Heart left ventricle (tissue), 16 donors: ENCODE data around the gene TMPRSS7. TPM values are rescaled to one million over a fixed set of nuclear protein-coding genes. Genes with fewer than 3 reads are reported as not detected.

Experiments
- ATAC-seq, 4 donors: fragments of 200-7000 bp; cut with Tn5 transposase; one replicate each; pipeline ENCODE4 v1.9.1; 2020 to 2022; ENCODE audit warnings: moderate library complexity in 4 of 4, mild to moderate bottlenecking in 3 of 4, moderate number of reproducible peaks in 1 of 4
- DNase-seq, 5 donors: peaks; one replicate each; pipeline ENCODE4 v3.0.0-alpha.2; 2020
- H3K27ac ChIP-seq, 12 donors: fragments of 200-600 bp; sonication (generic) in 4 of 12; one replicate each; pipeline versions ENCODE4 v1.5.0 to v1.8.0; 2016 to 2022; ENCODE audit warnings: mild to moderate bottlenecking in 2 of 12
- H3K27me3 ChIP-seq, 9 donors: fragments of 200-600 bp; sonication (generic) in 2 of 9; one replicate each; pipeline versions ENCODE4 v1.5.1 to v1.8.0; 2016 to 2022; ENCODE audit warnings: mild to moderate bottlenecking in 3 of 9
- H3K36me3 ChIP-seq, 9 donors: fragments of 200-600 bp; sonication (generic) in 2 of 9; one replicate each; pipeline versions ENCODE4 v1.5.0 to v1.8.0; 2018 to 2022; ENCODE audit warnings: mild to moderate bottlenecking in 2 of 9
- H3K4me1 ChIP-seq, 12 donors: fragments of 200-600 bp; sonication (generic) in 4 of 12; one replicate each; pipeline versions ENCODE4 v1.5.0 to v1.8.0; 2016 to 2022; ENCODE audit warnings: mild to moderate bottlenecking in 3 of 12
- H3K4me3 ChIP-seq, 12 donors: fragments of 200-600 bp; sonication (generic) in 4 of 12; one replicate each; pipeline versions ENCODE4 v1.5.0 to v1.8.0; 2017 to 2022; ENCODE audit warnings: mild to moderate bottlenecking in 9 of 12, moderate library complexity in 4 of 12
- H3K9me3 ChIP-seq, 12 donors: fragments of 200-600 bp; sonication (generic) in 4 of 12; one replicate each; pipeline versions ENCODE4 v1.5.0 to v1.8.0; 2016 to 2022; ENCODE audit warnings: mild to moderate bottlenecking in 1 of 12
- CTCF ChIP-seq, 12 donors: fragments of 200-600 bp; sonication (generic) in 4 of 12; IDR thresholded peaks; one replicate each; pipeline versions ENCODE4 v1.5.0 to v1.8.0; 2018 to 2022; ENCODE audit warnings: antibody characterized with exemption in 12 of 12, mild to moderate bottlenecking in 5 of 12
- POLR2A ChIP-seq, 2 donors: fragments of 450-650 bp; IDR thresholded peaks; one replicate each; pipeline ENCODE4 v1.6.1; 2017; ENCODE audit warnings: antibody characterized with exemption in 2 of 2, mild to moderate bottlenecking in 2 of 2, moderate library complexity in 2 of 2
- WGBS, 4 donors: extraction: QIAGEN DNeasy Blood & Tissue Kit in 2 of 4; methylation state at CpG; one replicate each; pipeline versions ENCODE4 v1.1.5 to v1.1.7; 2013 to 2018; 5-methylcytosine and 5-hydroxymethylcytosine counted together
- intact Hi-C, 10 donors: fragments of 100-400 bp; cut with DNase I; formaldehyde crosslinking; loops; one replicate each; pipeline versions ENCODE4 v1.11.1 to v1.14.2; 2022
- polyA plus RNA-seq, 2 donors: library from polyadenylated mRNA; stranded (reverse); fragments of 200-250 nt; gene quantifications; one replicate each; pipeline ENCODE4 v1.2.3, GENCODE V29; 2013
- total RNA-seq, 9 donors: library from RNA; depleted of rRNA in 2 of 9; stranded (reverse); fragments of >200 nt in 2 of 9; fragmentation: NEBNext Ultra II Directional in 3 of 9; extraction: Animal tissue kit (Norgen Biotek cat#: 25700) in 3 of 9; gene quantifications; one replicate each; pipeline versions ENCODE4 v1.1.0 to v1.2.4, GENCODE V29; 2016 to 2023
- donor health status: ischemic (EF 13 %, LVEDD 7.1; RV severe dilation, severe dysfunction).
- donor health status: healthy with polysubstance abuse.
- donor health status: DM: no; HTN: yes; CAD: no.
- donor health status: DM: no; HTN: no; CAD: no.
- donor health status: ischemic (EF 25% LVEDD 6.9; RV normal size, moderate dysfunction).
- donor health status: ischemic (EF 25% LVEDD 5.7; RV mildly dilated, moderate dysfunction).
- donor health status: healthy.
- donor health status: DM: yes; HTN: yes; CAD: no.
- donor health status: ischemic (EF 35%, LVEDD 5.7; RV mildly dilated, moderate dysfunction).
- donor health status: nonischemic (EF 11% LVEDD 7.7; RV severe dilation, severe dysfunction).
- donor health status: DM: yes; HTN: yes; CAD: no.
- donor health status: PGD.
- donor health status: ischemic (EF 29% LVEDD 5.4; RV normal size, mild dysfunction).
- donor health status: nonischemic (EF 23%, LVEDD 6.1; RV moderate dilation, normal function).

Gene TMPRSS7
- total and polyA plus RNA-seq, 11 donors: not detected

GRCh38 chr3:112096176-112096575, 61.6 kb downstream of the TMPRSS7 start:
- TF ChIP-seq CTCF (IDR thresholded peaks at IDR 0.05) (no peak), POLR2A (IDR thresholded peaks at IDR 0.05) (no peak)
- peaks cover 0 to 26% (median 13%) of the 10 kb centered on the region in 12 donors for H3K4me1 ChIP-seq
- WGBS, 4 donors: 93 to 96% (median 95%) methylated on average over 2 of the region's 2 CpGs
- no peak overlapping the region for H3K27ac ChIP-seq
- H3K4me3 ChIP-seq: no peak overlapping the region
- peaks cover 0 to 6% (median 0%) of the 10 kb centered on the region in 9 donors for H3K27me3 ChIP-seq
- DNase-seq: no peak
- H3K36me3 ChIP-seq: no peaks in the 10 kb centered on the region
- intact Hi-C loops: no loop called here
- no peaks in the 10 kb centered on the region for H3K9me3 ChIP-seq
- ATAC-seq: no peak

GRCh38 chr3:112097378-112097777, 62.8 kb downstream of the TMPRSS7 start:
- peaks cover 0 to 16% (median 5%) of the 10 kb centered on the region in 12 donors for H3K4me1 ChIP-seq
- TF ChIP-seq POLR2A (IDR thresholded peaks at IDR 0.05) (no peak), CTCF (IDR thresholded peaks at IDR 0.05) (no peak)
- intact Hi-C loops: no loop called here
- no peaks in the 10 kb centered on the region for H3K9me3 ChIP-seq
- peaks cover 0 to 6% (median 0%) of the 10 kb centered on the region in 9 donors for H3K27me3 ChIP-seq
- no peaks in the 10 kb centered on the region for H3K36me3 ChIP-seq
- 28 to 33% (median 31%) methylated on average over 4 of the region's 4 CpGs for WGBS, 4 donors
- no peak overlapping the region for H3K4me3 ChIP-seq
- no peak overlapping the region for H3K27ac ChIP-seq
- DNase-seq (no peak), ATAC-seq (peak; percentile 48 to 90 (median 76))

GRCh38 chr3:112101916-112102315, 67.4 kb downstream of the TMPRSS7 start:
- Histone ChIP-seq H3K27me3 (no peaks in the 10 kb centered on the region), H3K4me1 (peaks cover 0 to 10% (median 0%) of the 10 kb centered on the region in 12 donors), H3K27ac (no peak overlapping the region), H3K9me3 (no peaks in the 10 kb centered on the region), H3K36me3 (peaks cover 0 to 10% (median 0%) of the 10 kb centered on the region in 9 donors), H3K4me3 (no peak overlapping the region)
- intact Hi-C loops: no loop called here
- DNase-seq (no peak), ATAC-seq (no peak)
- TF ChIP-seq POLR2A (IDR thresholded peaks at IDR 0.05) (no peak), CTCF (IDR thresholded peaks at IDR 0.05) (no peak)
- 69 to 78% (median 75%) methylated on average over 2 of the region's 2 CpGs for WGBS, 4 donors

- WGBS, 4 donors: 87 to 90% (median 89%) methylated on average over 2 of the region's 2 CpGs
- H3K4me1 ChIP-seq: no peaks in the 10 kb centered on the region
- peaks cover 0 to 11% (median 0%) of the 10 kb centered on the region in 9 donors for H3K36me3 ChIP-seq
- H3K27me3 ChIP-seq: no peaks in the 10 kb centered on the region
- DNase-seq: no peak
- H3K27ac ChIP-seq: no peak overlapping the region
- TF ChIP-seq POLR2A (IDR thresholded peaks at IDR 0.05): no peak
- no peak for TF ChIP-seq CTCF (IDR thresholded peaks at IDR 0.05)
- H3K4me3 ChIP-seq: no peak overlapping the region
- no peak for ATAC-seq
- intact Hi-C loops: no loop called here
- no peaks in the 10 kb centered on the region for H3K9me3 ChIP-seq
Observed at GRCh38 chr3:112104774-112105173, 70.2 kb downstream of the TMPRSS7 start.
